Glomerular visceral epithelial cell (primary cell): ENCODE results near the gene APOO.
A peak's percentile ranks its signal among the peaks of the same experiment; 100 is the strongest.

Source experiments
- DNase-seq: peaks from one replicate; pipeline ENCODE4 v3.0.0-alpha.2; 2016; ENCODE audit errors: extremely low spot score

APOO gene

GRCh38 chrX:23786268-23786815 lies 121.4 kb downstream of the APOO start:
- DNase-seq: no peak

- DNase-seq: no peak
Observed at GRCh38 chrX:23785580-23785979, 122.2 kb downstream of the APOO start.

GRCh38 chrX:23784470-23785331 lies 123.0 kb downstream of the APOO start:
- DNase-seq: peak; percentile 50

GRCh38 chrX:23783589-23784469 lies 123.9 kb downstream of the APOO start:
- no peak for DNase-seq
